ENCODE results near the gene SFSWAP.

SFSWAP gene

DNA sequence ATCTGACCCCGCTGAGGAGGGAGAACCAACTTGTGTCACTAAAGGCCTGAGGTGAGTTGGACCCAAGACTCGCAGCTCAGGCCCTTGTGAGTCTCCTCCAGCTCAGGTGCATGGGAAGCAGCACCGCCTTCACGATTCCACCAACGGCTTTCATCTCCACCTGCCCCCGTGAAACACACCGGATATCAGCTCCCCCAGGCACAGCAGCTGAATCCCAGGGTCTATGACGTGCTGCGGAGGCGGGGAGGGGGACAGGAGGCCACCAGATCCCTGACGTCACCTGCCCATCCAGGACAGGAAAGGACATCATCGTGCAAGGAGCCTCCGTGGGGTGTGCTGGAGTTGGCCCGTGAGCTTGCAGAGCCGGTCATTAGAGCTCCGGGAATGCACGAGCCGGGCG, 18.5 kb upstream of the SFSWAP start:
- no peak for TF ChIP-seq CTCF (conservative IDR thresholded peaks at IDR 0.05; ENCODE audit: low read depth)
- ChIA-PET POLR2A (ENCODE audit: low non-redundant PET) (no interaction called here), CTCF (interaction anchor here (0.6 to 0.7 kb wide), 2 partner anchors 354 to 490 kb away, joined by 3 to 4 read pairs; no protein-coding TSS in a partner anchor)
- H3K27ac ChIP-seq = no peak overlapping the region
- no peak for DNase-seq (ENCODE audit: low spot score)

GRCh38 chr12:131693149-131693548, 17.7 kb upstream of the SFSWAP start:
- ChIA-PET CTCF (interaction anchor here (0.7 kb wide), 1 partner anchor 355 kb away, joined by 4 read pairs; no protein-coding TSS in a partner anchor), POLR2A (ENCODE audit: low non-redundant PET) (no interaction called here)
- H3K27ac ChIP-seq = no peak overlapping the region
- DNase-seq (ENCODE audit: low spot score) = no peak
- no peak for TF ChIP-seq CTCF (conservative IDR thresholded peaks at IDR 0.05; ENCODE audit: low read depth)

DNA sequence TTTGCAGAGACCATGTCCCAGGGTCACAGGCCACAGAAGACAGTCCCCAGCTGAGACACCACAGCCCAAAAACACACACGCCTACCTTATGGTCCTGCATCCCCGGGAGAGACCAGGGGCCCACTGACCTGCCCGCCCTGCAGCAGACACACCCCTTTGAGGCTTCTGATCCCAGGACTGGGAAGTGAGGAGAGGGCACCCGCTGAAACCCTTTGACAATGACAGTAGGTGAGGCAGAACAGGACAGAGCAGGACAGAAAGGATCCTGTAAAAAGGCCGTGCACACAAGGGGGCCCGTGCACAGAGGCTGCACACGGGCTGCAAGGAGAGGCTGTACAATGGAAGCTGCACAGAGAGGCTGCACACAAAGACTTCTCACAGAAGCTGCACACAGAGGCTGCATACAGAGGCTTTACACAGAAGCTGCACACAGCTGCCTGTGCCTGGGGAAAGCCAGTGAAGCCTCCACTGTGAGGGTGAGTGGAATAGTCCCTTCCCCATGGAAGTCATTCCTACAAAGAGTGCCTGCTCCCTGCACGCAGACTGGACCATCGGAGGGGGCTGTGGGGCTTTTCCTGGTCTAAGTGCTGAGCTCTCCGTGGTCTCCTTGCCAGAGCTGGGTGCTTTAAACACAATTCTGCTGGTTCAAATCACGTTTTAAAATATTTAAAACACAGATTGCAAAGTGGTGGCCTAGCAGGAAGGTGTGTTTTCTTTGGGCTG, 16.6 kb upstream of the SFSWAP start:
- no peak for TF ChIP-seq CTCF (conservative IDR thresholded peaks at IDR 0.05; ENCODE audit: low read depth)
- POLR2A ChIA-PET (ENCODE audit: low non-redundant PET) = no interaction called here
- no peak for DNase-seq (ENCODE audit: low spot score)
- no peak overlapping the region for H3K27ac ChIP-seq
- CTCF ChIA-PET = interaction anchor here (0.5 to 0.7 kb wide), 2 partner anchors 52 to 946 kb away, joined by 3 read pairs; no protein-coding TSS in a partner anchor

GRCh38 chr12:131695968-131696367, 14.9 kb upstream of the SFSWAP start:
- DNase-seq (ENCODE audit: low spot score) = no peak
- H3K27ac ChIP-seq = no peak overlapping the region
- no peak for TF ChIP-seq CTCF (conservative IDR thresholded peaks at IDR 0.05; ENCODE audit: low read depth)
- ChIA-PET POLR2A (ENCODE audit: low non-redundant PET) (no interaction called here), CTCF (no interaction called here)

GRCh38 chr12:131698286-131698685, 12.6 kb upstream of the SFSWAP start:
- TF ChIP-seq CTCF (conservative IDR thresholded peaks at IDR 0.05; ENCODE audit: low read depth) = no peak
- H3K27ac ChIP-seq = no peak overlapping the region
- ChIA-PET CTCF (interaction anchor here (0.7 kb wide), 1 partner anchor 132 kb away, joined by 5 read pairs; no protein-coding TSS in a partner anchor), POLR2A (ENCODE audit: low non-redundant PET) (no interaction called here)
- DNase-seq (ENCODE audit: low spot score) = no peak

DNA sequence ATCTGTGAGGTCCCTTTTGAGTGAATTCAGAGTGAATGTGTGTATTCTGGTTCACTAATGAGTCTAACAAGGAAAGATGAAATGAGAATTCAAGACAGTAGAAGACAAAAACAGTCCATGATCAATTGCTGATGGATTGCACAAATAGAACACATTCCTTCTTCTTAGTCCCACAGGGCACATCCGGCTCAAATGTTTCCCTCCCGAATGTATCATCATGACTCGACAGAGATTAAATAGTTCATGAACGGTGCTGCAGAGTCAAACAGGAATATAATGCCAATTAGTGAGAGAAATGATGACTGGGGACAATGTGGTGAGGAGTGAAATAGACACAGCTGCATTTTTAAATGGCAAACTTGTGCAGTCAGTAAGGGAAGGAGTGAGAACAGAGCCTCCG, 11.5 kb upstream of the SFSWAP start:
- ChIA-PET CTCF (interaction anchor here (0.6 kb wide), 1 partner anchor 48 kb away, joined by 7 read pairs; no protein-coding TSS in a partner anchor), POLR2A (ENCODE audit: low non-redundant PET) (no interaction called here)
- H3K27ac ChIP-seq = no peak overlapping the region
- peak; percentile 24 for DNase-seq (ENCODE audit: low spot score)
- no peak for TF ChIP-seq CTCF (conservative IDR thresholded peaks at IDR 0.05; ENCODE audit: low read depth)
